SK-N-SH treated with all-trans-retinoic acid at 6 μM for 48 hours (cell line): Measurements from ENCODE around the gene NFYB.

Source experiments
- CREB5 ChIP-seq: fragments of 250-450 bp; sonication (Bioruptor Pico); IDR thresholded peaks from 2 replicates; pipeline ENCODE4 v1.5.1; 2020; ENCODE audit warnings: low read depth, mild to moderate bottlenecking, moderate library complexity
- CSDC2 ChIP-seq: fragments of 250-450 bp; sonication (Bioruptor Pico); IDR thresholded peaks from 2 replicates; pipeline ENCODE4 v1.5.0; 2020; ENCODE audit warnings: mild to moderate bottlenecking, moderate library complexity
- CSRNP3 ChIP-seq: fragments of 250-450 bp; sonication (Bioruptor Pico); IDR thresholded peaks from 2 replicates; pipeline ENCODE4 v1.5.1; 2021; ENCODE audit warnings: mild to moderate bottlenecking, moderate library complexity
- PATZ1 ChIP-seq: fragments of 250-450 bp; sonication (Bioruptor Pico); IDR thresholded peaks from 2 replicates; pipeline ENCODE4 v1.8.0; 2020; ENCODE audit warnings: mild to moderate bottlenecking, moderate library complexity, borderline replicate concordance
- POU6F1 ChIP-seq: fragments of 250-450 bp; sonication (Bioruptor Pico); IDR thresholded peaks from 2 replicates; pipeline ENCODE4 v1.8.0; 2021; ENCODE audit warnings: low read depth, mild to moderate bottlenecking, moderate library complexity, borderline replicate concordance
- RARB ChIP-seq: fragments of 250-450 bp; sonication (Bioruptor Pico); IDR thresholded peaks from 2 replicates; pipeline ENCODE4 v1.8.0; 2021; ENCODE audit warnings: mild to moderate bottlenecking, moderate library complexity
- TSHZ2 ChIP-seq: fragments of 250-450 bp; sonication (Bioruptor Pico); IDR thresholded peaks from 2 replicates; pipeline ENCODE4 v1.5.0; 2020; ENCODE audit warnings: mild to moderate bottlenecking, moderate library complexity
- ZFP3 ChIP-seq: fragments of 250-450 bp; sonication (Bioruptor Pico); IDR thresholded peaks from 2 replicates; pipeline ENCODE4 v1.5.0; 2020; ENCODE audit warnings: mild to moderate bottlenecking, moderate library complexity
- ZFP30 ChIP-seq: fragments of 450-650 bp; formaldehyde crosslinking; IDR thresholded peaks from 2 replicates; pipeline ENCODE4 v1.5.0; 2022; ENCODE audit warnings: mild to moderate bottlenecking, moderate library complexity
- ZNF8 ChIP-seq: fragments of 450-650 bp; formaldehyde crosslinking; IDR thresholded peaks from 2 replicates; pipeline ENCODE4 v1.5.0; 2020; ENCODE audit warnings: mild to moderate bottlenecking, moderate library complexity

GRCh38 chr12:104168596-104168995 lies 30.6 kb upstream of the NFYB start:
- TF ChIP-seq TSHZ2 (CRISPR knock-in tag) (no peak), POU6F1 (CRISPR knock-in tag) (no peak), RARB (CRISPR knock-in tag) (no peak), ZFP30 (no peak), CREB5 (CRISPR knock-in tag) (no peak), CSDC2 (CRISPR knock-in tag) (no peak), PATZ1 (CRISPR knock-in tag) (no peak), ZFP3 (CRISPR knock-in tag) (no peak), CSRNP3 (no peak), ZNF8 (CRISPR knock-in tag) (no peak)
